Testis (tissue), 2 donors: ENCODE measurements around the gene MIX23.

Source experiments
- CTCF ChIP-seq, 3 experiments: fragments of 450-650 bp in 2 of 3; fragments of 200-600 bp in 1 of 3; sonication (generic) in 1 of 3; IDR thresholded peaks; one replicate each; pipeline ENCODE4 v1.5.1; 2016 to 2019; ENCODE audit warnings: antibody characterized with exemption in 3 of 3, mild to moderate bottlenecking in 2 of 3, moderate library complexity in 1 of 3
- POLR2A ChIP-seq: fragments of 450-650 bp; IDR thresholded peaks from one replicate; pipeline ENCODE4 v1.6.1; 2017; ENCODE audit warnings: antibody characterized with exemption, mild to moderate bottlenecking, moderate library complexity

- TF ChIP-seq CTCF (IDR thresholded peaks at IDR 0.05) (no peak), POLR2A (no peak)
Measured at GRCh38 chr3:122343654-122344053, 39.4 kb downstream of the MIX23 start.
